ENCODE data around the gene GTF3C1.

Gene GTF3C1

GRCh38 chr16:27421961-27422740, 127.6 kb downstream of the GTF3C1 start:
- DNase-seq: no peak

- DNase-seq: no peak
These were observed 132.6 kb downstream of the GTF3C1 start for GRCh38 chr16:27417047-27417671.

GRCh38 chr16:27414788-27415431, 134.8 kb downstream of the GTF3C1 start:
- no peak for DNase-seq

GRCh38 chr16:27413956-27414355, 135.8 kb downstream of the GTF3C1 start:
- no peak for DNase-seq

- no peak for DNase-seq
These were observed 139.0 kb downstream of the GTF3C1 start for GRCh38 chr16:27410761-27411160.

Data from activated naive CD4-positive, alpha-beta T cell (primary cell).